ENCODE measurements around the gene SLC26A1.

DNA sequence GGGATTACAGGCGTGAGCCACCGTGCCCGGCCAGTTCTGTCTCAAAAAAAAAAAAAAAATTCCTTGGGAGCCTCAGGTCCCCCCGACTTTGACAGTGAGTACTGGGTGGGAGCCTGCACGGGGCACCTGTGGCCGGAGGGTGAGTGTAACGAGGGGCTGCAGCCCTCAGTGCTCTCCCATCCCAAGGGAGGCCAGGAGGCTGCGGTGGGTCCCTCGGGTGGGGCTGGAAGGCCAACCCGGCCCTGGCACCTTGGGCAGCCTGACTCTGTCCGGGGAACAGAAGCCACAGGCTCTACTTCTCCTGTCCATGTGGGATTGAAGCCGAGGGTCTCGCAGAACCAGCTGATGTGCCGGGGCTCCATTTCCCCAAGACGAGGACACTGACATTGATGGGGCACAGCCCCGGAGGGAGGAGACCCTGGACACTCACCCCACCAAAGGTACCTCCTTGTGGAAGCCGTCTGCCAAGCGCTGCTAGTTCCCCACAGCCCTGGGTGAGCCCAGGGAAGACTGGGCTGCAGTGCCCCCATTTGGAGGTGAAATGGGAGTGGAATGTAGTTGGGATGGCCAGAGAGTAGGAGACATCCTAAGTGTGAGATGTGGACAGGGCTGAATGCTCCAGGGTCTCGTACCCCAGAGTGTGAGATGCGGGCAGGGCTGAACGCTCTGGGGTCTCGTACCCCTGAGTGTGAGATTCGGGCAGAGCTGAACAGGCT, 2.3 kb upstream of the SLC26A1 start:
- TF ChIP-seq, protein P1, sequence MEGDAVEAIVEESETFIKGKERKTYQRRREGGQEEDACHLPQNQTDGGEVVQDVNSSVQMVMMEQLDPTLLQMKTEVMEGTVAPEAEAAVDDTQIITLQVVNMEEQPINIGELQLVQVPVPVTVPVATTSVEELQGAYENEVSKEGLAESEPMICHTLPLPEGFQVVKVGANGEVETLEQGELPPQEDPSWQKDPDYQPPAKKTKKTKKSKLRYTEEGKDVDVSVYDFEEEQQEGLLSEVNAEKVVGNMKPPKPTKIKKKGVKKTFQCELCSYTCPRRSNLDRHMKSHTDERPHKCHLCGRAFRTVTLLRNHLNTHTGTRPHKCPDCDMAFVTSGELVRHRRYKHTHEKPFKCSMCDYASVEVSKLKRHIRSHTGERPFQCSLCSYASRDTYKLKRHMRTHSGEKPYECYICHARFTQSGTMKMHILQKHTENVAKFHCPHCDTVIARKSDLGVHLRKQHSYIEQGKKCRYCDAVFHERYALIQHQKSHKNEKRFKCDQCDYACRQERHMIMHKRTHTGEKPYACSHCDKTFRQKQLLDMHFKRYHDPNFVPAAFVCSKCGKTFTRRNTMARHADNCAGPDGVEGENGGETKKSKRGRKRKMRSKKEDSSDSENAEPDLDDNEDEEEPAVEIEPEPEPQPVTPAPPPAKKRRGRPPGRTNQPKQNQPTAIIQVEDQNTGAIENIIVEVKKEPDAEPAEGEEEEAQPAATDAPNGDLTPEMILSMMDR (conservative IDR thresholded peaks at IDR 0.05) = no peak
- no peak for TF ChIP-seq ZFX (IDR thresholded peaks at IDR 0.05)

All from C4-2B (cell line).